Activated CD4-positive, alpha-beta memory T cell treated with anti-CD3 and anti-CD28 coated beads for 36 hours (primary cell): ENCODE results near the gene CFAP251. TPM values are rescaled to one million over a fixed set of nuclear protein-coding genes. Genes with fewer than 3 reads are reported as not detected.
"Not testable (repeated sequence)": the region's sequence is repeated elsewhere in the genome, so short reads cannot be mapped to it uniquely, and the experiment has no call there.

Experiments used
- CTCF ChIA-PET: fragments of 350-600 bp; sonication (Branson Sonifier 250); formaldehyde crosslinking; loops from one replicate; lab custom pipeline; 2021; ENCODE audit warnings: antibody characterized with exemption, inconsistent platforms; lab: Charles Lee
- POLR2A ChIA-PET: fragments of 350-600 bp; sonication (Branson Sonifier 250); formaldehyde crosslinking; loops from one replicate; lab custom pipeline; 2021; ENCODE audit warnings: antibody characterized with exemption; lab: Charles Lee
- DNase-seq: peaks from one replicate; pipeline ENCODE4 v3.0.0-alpha.2; 2020
- H3K27ac Mint-ChIP-seq: one replicate; pipeline ENCODE4 v1.8.0; 2021; ENCODE audit warnings: mixed read lengths
- H3K27me3 Mint-ChIP-seq: one replicate; pipeline ENCODE4 v1.8.0; 2021; ENCODE audit warnings: mixed read lengths
- H3K36me3 Mint-ChIP-seq: one replicate; pipeline ENCODE4 v1.8.0; 2021; ENCODE audit warnings: mixed read lengths
- H3K4me1 Mint-ChIP-seq: one replicate; pipeline ENCODE4 v1.8.0; 2021; ENCODE audit warnings: low read depth, mixed read lengths
- H3K4me3 Mint-ChIP-seq: one replicate; pipeline ENCODE4 v1.8.0; 2021; ENCODE audit warnings: mild to moderate bottlenecking, mixed read lengths
- H3K9me3 Mint-ChIP-seq: one replicate; pipeline ENCODE4 v1.8.0; 2021; ENCODE audit warnings: mixed read lengths
- intact Hi-C: fragments of 100-400 bp; cut with micrococcal nuclease; formaldehyde crosslinking; loops from one replicate; pipeline ENCODE4 v1.15.1; 2023
- total RNA-seq, 2 experiments: library from RNA; stranded (reverse); gene quantifications; one replicate each; pipeline ENCODE4 v1.2.3, GENCODE V29; 2021

The CFAP251 gene, protein sequence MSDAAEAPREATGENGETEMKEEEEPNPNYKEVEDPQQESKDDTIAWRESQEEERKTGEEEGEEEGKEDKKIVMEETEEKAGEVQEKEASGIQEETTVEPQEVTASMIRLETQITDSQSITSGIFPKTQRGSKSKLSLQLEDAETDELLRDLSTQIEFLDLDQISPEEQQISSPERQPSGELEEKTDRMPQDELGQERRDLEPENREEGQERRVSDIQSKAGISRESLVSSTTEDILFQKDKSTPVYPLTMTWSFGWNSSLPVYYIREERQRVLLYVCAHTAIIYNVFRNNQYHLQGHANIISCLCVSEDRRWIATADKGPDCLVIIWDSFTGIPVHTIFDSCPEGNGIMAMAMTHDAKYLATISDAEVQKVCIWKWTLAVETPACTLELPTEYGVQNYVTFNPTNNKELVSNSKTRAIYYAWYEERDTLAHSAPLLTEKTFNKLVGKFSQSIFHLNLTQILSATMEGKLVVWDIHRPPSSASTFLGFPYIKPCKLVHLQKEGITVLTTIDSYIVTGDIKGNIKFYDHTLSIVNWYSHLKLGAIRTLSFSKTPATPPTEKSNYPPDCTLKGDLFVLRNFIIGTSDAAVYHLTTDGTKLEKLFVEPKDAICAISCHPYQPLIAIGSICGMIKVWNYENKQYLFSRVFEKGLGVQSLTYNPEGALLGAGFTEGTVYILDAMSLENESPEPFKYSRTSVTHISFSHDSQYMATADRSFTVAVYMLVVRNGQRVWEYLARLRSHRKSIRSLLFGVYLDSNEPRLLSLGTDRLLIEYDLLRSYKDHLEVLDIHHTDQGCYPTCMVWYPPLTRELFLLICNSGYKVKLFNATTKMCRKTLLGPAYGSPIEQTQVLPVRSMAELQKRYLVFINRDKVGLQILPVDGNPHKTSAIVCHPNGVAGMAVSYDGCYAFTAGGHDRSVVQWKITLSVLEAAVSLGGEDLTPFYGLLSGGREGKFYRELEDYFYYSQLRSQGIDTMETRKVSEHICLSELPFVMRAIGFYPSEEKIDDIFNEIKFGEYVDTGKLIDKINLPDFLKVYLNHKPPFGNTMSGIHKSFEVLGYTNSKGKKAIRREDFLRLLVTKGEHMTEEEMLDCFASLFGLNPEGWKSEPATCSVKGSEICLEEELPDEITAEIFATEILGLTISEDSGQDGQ
- total RNA-seq = 1 to 10 TPM; 1.3 to 1.6 TPM

DNA sequence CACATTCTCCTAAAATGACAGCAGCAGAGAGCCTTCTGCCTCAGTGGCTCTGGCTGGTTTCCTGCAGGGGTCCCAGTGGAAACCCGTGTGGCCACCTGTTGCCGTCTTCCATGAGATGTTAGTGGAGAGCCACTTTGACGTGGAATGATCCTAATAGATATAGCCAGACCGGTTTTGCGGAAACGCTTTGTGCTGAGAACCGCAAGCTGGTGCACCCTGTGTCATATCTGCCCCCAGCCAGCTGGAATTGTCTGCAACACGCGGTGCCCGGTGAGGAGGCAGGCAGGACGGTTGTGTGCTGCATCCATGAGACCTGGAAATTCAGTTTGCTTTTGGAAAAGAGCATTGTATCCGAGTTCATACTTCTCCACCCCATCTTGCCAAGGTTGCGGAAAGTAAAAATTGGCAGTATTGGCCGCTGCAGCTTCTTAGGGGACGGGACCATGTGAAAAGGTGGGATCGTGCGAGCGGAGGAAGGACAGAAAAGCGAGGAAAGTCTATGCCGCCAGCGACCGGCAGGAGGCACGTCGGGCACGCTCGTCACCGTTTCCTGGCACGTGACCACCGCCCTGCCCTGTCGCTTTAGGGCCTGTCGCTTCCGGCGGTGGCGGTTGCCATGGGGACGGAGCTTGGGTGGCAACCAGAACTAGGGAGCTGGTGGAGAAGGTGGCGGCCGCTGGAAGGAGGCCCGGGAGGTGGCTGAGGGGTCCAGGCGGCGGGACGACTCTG is at the start of gene CFAP251:
Gene CFAP251, plus strand, starts transcription at position 643 of the 729 bp plus-strand sequence. CDS start 2,714 bp downstream, outside the sequence.
- H3K27me3 Mint-ChIP-seq = no peaks in the 10 kb centered on the region
- DNase-seq = peak; percentile 98
- H3K27ac Mint-ChIP-seq = peak within 1 kb of the TSS; percentile 84
- H3K36me3 Mint-ChIP-seq = peaks cover 12% of the 10 kb centered on the region
- ChIA-PET CTCF (interaction anchor here (0.6 to 4.6 kb wide), 14 partner anchors 16 to 205 kb away, joined by 3 to 23 read pairs (median 4); partner anchors contain the start of genes PSMD9, RHOF and TMEM120B), POLR2A (interaction anchor here (1.2 to 1.6 kb wide), 2 partner anchors 24 to 74 kb away, joined by 3 to 4 read pairs; no protein-coding TSS in a partner anchor)
- H3K9me3 Mint-ChIP-seq = no peaks in the 10 kb centered on the region
- intact Hi-C loops = loop anchor here (1.0 to 10.0 kb wide), 3 partner anchors 29 to 107 kb away; partner anchors contain the start of genes BCL7A and PSMD9
- peaks cover 14% of the 10 kb centered on the region for H3K4me1 Mint-ChIP-seq
- peak within 1 kb of the TSS; percentile 77 for H3K4me3 Mint-ChIP-seq

DNA sequence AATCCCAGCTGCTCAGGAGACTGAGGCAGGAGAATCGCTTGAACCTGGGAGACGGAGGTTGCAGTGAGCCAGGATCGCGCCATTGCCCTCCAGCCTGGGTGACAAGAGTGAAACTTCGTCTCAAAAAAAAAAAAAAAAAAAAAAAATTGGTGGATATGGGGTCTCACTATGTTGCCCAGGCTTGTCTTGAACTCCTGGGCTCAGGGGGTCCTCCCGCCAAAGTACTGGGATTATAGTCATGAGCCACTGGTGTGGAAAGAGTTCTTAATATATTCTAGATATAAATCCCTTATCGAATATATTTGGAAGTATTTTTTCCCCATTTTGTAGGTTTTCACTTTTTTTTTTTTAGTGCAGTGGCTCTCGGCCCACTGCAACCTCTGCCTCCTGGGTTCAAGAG is 49.2 kb upstream of the CFAP251 start:
- H3K9me3 Mint-ChIP-seq, CTCF ChIA-PET, intact Hi-C loops, DNase-seq, H3K27ac Mint-ChIP-seq, H3K4me1 Mint-ChIP-seq, H3K27me3 Mint-ChIP-seq, POLR2A ChIA-PET, H3K4me3 Mint-ChIP-seq, H3K36me3 Mint-ChIP-seq: not testable (repeated sequence)

DNA sequence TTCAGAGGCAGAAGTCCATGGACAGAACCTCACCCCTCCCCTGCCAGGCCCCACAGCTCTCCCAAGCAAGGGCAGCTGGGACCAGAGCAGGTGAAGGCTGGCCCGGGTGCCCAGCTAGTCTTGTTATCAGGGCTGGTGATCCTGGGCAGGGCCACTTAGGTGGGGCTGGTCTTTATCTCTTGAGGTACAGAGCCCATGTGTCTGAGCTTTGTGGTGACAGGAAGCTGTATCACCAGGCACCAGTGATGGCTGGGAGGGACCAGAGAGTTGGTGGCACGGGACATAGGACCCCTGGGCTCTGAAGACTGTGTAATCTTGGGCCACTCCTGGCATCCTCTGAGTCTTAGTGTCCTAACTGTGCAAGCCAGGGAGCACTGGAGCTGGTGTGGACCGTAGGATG is 46.9 kb upstream of the CFAP251 start:
- Mint-ChIP-seq H3K27me3 (no peaks in the 10 kb centered on the region), H3K36me3 (no peaks in the 10 kb centered on the region), H3K4me3 (no peak overlapping the region), H3K27ac (no peak overlapping the region), H3K4me1 (peaks cover 4% of the 10 kb centered on the region), H3K9me3 (no peaks in the 10 kb centered on the region)
- CTCF ChIA-PET = interaction anchor here (1.0 to 2.0 kb wide), 2 partner anchors 17 to 77 kb away, joined by 3 to 9 read pairs; partner anchors contain the start of genes PSMD9 and RHOF
- DNase-seq = no peak
- intact Hi-C loops = no loop called here
- POLR2A ChIA-PET = no interaction called here

DNA sequence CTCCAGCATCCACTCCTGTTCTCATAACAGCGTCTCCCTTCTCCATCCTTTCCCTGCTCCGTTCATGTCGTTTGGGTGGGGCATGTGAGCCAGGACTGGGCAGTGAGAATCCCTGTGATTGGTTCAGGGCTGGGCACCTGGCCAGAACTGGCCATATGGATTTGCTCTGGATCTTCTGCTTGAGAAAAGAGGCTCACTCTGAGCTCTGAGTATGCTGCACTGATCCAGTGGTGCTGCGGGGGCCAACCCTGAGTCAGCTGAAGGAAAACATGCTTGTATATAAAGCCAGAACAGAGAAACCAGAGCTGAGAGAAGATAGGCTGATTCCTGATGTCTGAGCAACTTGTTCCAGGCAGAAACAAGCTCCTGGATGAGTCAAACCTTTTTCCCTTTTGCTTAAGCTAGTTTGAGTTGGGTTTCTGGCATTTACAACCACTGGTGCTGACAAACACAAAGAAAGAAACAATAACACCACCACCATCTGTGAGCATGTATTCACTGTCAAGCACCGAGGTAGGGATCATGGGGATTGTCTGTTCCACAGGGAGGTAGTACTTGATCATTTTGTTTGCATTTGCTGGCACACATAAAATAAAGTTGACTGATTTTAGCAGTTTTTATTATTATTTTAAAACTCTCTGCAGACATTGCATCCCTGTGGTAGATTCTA is 45.7 kb upstream of the CFAP251 start:
- H3K36me3 Mint-ChIP-seq = no peaks in the 10 kb centered on the region
- CTCF ChIA-PET = interaction anchor here (1.9 kb wide), 1 partner anchor 79 kb away, joined by 10 read pairs; the partner anchor contains the start of gene RHOF
- POLR2A ChIA-PET = no interaction called here

DNA sequence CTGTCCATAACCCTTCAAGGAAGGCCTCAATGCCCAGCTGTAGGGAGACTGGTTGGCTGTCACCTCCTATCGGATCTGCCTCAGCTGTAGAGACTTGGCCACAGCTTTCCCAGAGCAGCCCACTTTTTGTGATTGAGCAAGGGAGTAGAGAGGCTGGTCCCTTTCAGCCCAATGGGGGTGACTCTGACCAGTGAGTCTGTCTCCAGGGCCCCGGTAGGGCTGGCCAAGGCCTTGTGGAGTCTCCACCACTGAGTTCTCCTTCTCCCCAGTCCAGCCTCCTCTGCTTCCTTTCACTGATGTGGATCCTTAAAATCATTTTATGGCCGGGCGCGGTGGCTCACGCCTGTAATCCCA is 45.2 kb upstream of the CFAP251 start:
- Mint-ChIP-seq H3K36me3 (no peaks in the 10 kb centered on the region), H3K27ac (no peak overlapping the region), H3K4me3 (no peak overlapping the region), H3K9me3 (no peaks in the 10 kb centered on the region), H3K27me3 (no peaks in the 10 kb centered on the region), H3K4me1 (peaks cover 4% of the 10 kb centered on the region)
- intact Hi-C loops = no loop called here
- ChIA-PET CTCF (interaction anchor here (1.9 kb wide), 1 partner anchor 79 kb away, joined by 10 read pairs; the partner anchor contains the start of gene RHOF), POLR2A (no interaction called here)
- no peak for DNase-seq

More for the DNA sequence above, 45.7 kb upstream of the CFAP251 start:
- intact Hi-C loops = no loop called here
- Mint-ChIP-seq H3K4me3 (no peak overlapping the region), H3K4me1 (peaks cover 4% of the 10 kb centered on the region), H3K27me3 (no peaks in the 10 kb centered on the region), H3K9me3 (no peaks in the 10 kb centered on the region), H3K27ac (peak overlapping the region; percentile 46)
- DNase-seq = peak; percentile 48

DNA sequence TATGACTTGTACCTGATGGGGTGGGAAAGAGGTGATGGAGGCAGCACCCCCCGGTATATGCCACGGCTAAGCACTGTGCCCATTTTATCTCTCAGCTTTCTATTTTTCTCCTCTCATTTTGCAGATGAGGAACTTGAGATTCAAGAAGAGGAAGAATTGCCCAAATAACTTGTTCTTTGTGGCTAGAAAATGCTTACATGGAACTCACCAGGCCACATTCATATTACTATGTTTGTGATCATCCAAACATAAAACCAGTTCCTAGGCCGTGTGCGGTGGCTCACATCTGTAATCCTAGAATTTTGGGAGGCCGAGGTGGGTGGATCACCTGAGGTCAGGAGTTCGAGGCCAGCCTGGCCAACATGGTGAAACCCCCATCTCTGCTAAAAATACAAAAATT is 44.3 kb upstream of the CFAP251 start:
- CTCF ChIA-PET = interaction anchor here (1.9 kb wide), 1 partner anchor 80 kb away, joined by 10 read pairs; the partner anchor contains the start of gene RHOF
- H3K27me3 Mint-ChIP-seq = no peaks in the 10 kb centered on the region
- no peaks in the 10 kb centered on the region for H3K9me3 Mint-ChIP-seq
- POLR2A ChIA-PET = no interaction called here
- no peaks in the 10 kb centered on the region for H3K36me3 Mint-ChIP-seq
- DNase-seq = no peak
- no peak overlapping the region for H3K4me3 Mint-ChIP-seq
- peaks cover 4% of the 10 kb centered on the region for H3K4me1 Mint-ChIP-seq
- intact Hi-C loops = no loop called here
- no peak overlapping the region for H3K27ac Mint-ChIP-seq

DNA sequence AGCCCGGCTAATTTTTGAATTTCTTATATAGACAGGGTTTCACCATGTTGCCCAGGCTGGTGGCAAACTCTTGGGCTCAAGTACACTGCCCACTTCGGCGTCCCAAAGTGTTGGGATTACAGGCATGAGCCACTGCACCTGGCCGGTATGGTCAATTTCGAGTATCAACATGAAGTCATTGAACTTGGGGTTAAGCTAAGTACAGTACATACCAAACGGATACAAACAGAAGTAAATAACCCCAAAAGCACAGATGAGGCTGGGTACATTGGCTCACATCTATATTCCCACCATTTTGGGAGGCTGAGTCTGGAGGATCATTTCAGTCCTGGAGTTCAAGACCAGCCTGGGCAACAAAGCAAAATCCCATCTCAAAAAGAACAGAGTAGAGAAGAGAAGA is 42.8 kb upstream of the CFAP251 start:
- H3K27me3 Mint-ChIP-seq = no peaks in the 10 kb centered on the region
- POLR2A ChIA-PET = no interaction called here
- CTCF ChIA-PET = interaction anchor here (1.6 kb wide), 1 partner anchor 13 kb away, joined by 5 read pairs; the partner anchor contains the start of gene PSMD9
- H3K9me3 Mint-ChIP-seq = no peaks in the 10 kb centered on the region
- no peak overlapping the region for H3K4me3 Mint-ChIP-seq
- peaks cover 4% of the 10 kb centered on the region for H3K4me1 Mint-ChIP-seq
- no peak for DNase-seq
- H3K36me3 Mint-ChIP-seq = no peaks in the 10 kb centered on the region
- H3K27ac Mint-ChIP-seq = no peak overlapping the region
- intact Hi-C loops = no loop called here

DNA sequence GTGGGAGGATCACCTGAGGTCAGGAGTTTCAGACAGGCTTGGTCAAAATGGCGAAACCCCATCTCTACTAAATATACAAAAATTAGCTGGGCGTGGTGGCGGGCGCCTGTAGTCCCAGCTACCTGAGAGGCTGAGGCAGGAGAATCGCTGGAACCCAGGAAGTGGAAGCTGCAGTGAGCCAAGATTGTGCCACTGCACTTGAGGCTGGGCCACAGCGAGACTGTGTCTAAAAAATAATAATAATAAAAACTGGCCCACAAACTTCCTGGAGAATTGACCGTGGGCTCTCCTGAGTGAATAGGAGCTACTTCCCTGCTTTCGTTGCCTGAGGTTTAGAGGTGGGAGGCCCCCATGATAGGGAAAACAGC is 42.3 kb upstream of the CFAP251 start:
- H3K4me3 Mint-ChIP-seq = not testable (repeated sequence)
- CTCF ChIA-PET = interaction anchor here (0.8 to 1.6 kb wide), 3 partner anchors 12 to 248 kb away, joined by 3 to 5 read pairs (median 3); partner anchors contain the start of gene PSMD9

DNA sequence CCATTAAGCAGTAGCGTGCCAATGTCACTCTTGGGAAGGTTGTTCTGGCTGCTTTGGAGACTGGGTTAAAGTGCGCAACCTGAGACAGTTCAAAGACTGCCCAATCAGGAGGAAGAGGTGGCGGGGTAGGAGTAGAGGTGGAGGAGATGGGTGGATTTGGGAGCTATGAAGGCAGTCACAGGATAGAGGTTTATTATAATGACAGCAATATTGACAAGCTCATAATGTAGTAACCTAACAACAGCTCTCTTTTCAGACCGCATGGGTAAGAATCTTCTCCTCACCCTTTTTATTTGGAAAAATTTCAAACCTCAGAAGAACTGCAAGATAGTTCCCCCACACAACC is 35.1 kb upstream of the CFAP251 start:
- H3K9me3 Mint-ChIP-seq = no peaks in the 10 kb centered on the region
- H3K27ac Mint-ChIP-seq = no peak overlapping the region
- intact Hi-C loops = no loop called here
- ChIA-PET POLR2A (no interaction called here), CTCF (interaction anchor here (0.6 to 2.7 kb wide), 3 partner anchors 71 to 111 kb away, joined by 3 to 13 read pairs (median 10); partner anchors contain the start of gene RHOF)
- H3K4me1 Mint-ChIP-seq = peaks cover 9% of the 10 kb centered on the region
- DNase-seq = no peak
- H3K4me3 Mint-ChIP-seq = no peak overlapping the region
- H3K36me3 Mint-ChIP-seq = no peaks in the 10 kb centered on the region
- H3K27me3 Mint-ChIP-seq = no peaks in the 10 kb centered on the region

More for the DNA sequence above, 42.3 kb upstream of the CFAP251 start:
- H3K27me3 Mint-ChIP-seq, H3K4me1 Mint-ChIP-seq, intact Hi-C loops, H3K27ac Mint-ChIP-seq, DNase-seq, H3K36me3 Mint-ChIP-seq, H3K9me3 Mint-ChIP-seq, POLR2A ChIA-PET: not testable (repeated sequence)

DNA sequence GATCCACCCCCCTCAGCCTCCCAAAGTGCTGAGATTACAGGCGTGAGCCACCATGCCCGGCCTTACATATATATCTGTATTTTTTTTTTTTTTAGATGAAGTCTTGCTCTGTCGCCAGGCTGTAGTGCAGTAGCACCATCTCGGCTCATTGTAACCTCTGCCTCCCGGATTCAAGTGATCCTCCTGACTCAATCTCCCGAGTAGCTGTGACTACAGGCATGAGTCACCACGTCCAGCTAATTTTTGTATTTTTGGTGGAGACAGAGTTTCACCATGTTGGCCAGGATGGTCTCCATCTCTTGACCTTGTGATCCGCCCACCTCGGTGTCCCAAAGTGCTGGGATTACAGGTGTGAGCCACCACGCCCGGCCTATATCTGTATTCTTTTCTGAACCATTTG is 33.3 kb upstream of the CFAP251 start:
- H3K36me3 Mint-ChIP-seq, DNase-seq, POLR2A ChIA-PET, H3K9me3 Mint-ChIP-seq, H3K4me3 Mint-ChIP-seq, H3K27ac Mint-ChIP-seq, H3K27me3 Mint-ChIP-seq: not testable (repeated sequence)
- peaks cover 20% of the 10 kb centered on the region for H3K4me1 Mint-ChIP-seq
- intact Hi-C loops = loop anchor here (5.0 kb wide), 2 partner anchors 173 to 853 kb away; partner anchors contain the start of gene TMEM120B
- CTCF ChIA-PET = interaction anchor here (0.6 to 1.5 kb wide), 2 partner anchors 74 to 75 kb away, joined by 3 read pairs; no protein-coding TSS in a partner anchor
